ENCODE measurements around the gene HS3ST5.
"Not testable (repeated sequence)": the region's sequence is repeated elsewhere in the genome, so short reads cannot be mapped to it uniquely, and the experiment has no call there.

HS3ST5 gene

DNA sequence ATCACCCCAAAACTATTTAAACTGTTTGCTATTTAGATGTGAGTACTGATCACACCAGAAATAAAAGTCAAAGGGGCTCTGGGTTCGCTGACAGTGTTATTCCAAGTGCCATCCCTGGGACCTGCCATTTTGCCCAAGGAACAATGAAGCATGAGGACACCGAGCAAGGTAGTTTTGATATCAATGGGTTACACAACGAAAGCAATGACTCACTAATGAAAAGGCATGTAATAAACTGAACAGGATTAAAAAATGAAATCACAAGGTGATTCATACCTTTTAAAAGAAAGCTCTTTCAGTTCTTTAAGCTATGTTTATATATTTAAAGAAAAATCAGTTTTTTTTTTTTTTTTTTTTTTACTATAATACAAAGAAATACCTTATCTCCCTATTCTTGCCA, 102.0 kb downstream of the HS3ST5 start:
- H3K4me3 ChIP-seq (ENCODE audit: low read depth, low read length): no peak overlapping the region
- no peak for TF ChIP-seq CTCF (IDR thresholded peaks at IDR 0.05; ENCODE audit: control insufficient read depth, extremely low read depth, insufficient read depth)
- DNase-seq (ENCODE audit: low read depth): no peak

DNA sequence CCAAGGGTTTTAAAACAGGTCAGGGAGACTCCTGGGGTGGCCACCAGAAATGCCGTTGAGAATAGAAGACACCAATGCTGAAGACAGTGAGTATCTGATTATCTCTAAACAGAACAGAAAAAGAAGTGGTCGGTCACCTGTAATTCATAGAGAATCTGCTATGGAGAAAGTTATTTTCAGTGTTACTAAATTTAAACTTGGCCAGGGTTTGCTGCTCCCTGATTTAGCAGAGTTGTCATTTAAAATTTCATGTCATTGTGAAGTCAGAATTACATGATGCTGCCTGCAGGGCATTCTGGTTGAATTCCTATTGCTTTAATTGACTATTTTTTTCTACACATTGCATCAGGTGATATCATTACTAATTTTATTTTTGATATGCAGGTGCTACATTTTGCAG, 114.1 kb downstream of the HS3ST5 start:
- TF ChIP-seq CTCF (IDR thresholded peaks at IDR 0.05; ENCODE audit: control insufficient read depth, extremely low read depth, insufficient read depth): no peak
- DNase-seq (ENCODE audit: low read depth): no peak
- H3K4me3 ChIP-seq (ENCODE audit: low read depth, low read length): no peak overlapping the region

- no peak overlapping the region for H3K4me3 ChIP-seq (ENCODE audit: low read depth, low read length)
- no peak for TF ChIP-seq CTCF (IDR thresholded peaks at IDR 0.05; ENCODE audit: control insufficient read depth, extremely low read depth, insufficient read depth)
- DNase-seq (ENCODE audit: low read depth): no peak
Measured at GRCh38 chr6:114227944-114228468, 114.8 kb downstream of the HS3ST5 start.

DNA sequence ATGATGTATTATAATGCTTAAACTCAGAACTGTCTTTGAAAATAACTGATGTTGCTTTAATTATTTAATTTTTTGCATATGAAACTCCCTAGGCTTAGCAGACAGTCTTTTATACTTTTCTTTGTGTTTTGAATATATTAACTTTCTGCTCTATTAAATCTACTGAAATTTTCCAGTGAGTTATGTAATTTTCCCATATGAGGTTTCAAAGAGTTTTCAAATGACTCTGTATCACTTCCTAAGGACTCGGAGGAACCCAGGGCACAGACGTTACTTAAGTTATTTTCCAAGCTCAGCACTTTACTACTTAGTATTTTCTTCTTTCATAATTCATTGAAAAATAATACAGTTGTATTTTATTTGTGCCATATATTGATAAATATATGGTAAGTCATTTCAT, 122.6 kb downstream of the HS3ST5 start:
- no peak for DNase-seq (ENCODE audit: low read depth)
- H3K4me3 ChIP-seq (ENCODE audit: low read depth, low read length): no peak overlapping the region
- no peak for TF ChIP-seq CTCF (IDR thresholded peaks at IDR 0.05; ENCODE audit: control insufficient read depth, extremely low read depth, insufficient read depth)

DNA sequence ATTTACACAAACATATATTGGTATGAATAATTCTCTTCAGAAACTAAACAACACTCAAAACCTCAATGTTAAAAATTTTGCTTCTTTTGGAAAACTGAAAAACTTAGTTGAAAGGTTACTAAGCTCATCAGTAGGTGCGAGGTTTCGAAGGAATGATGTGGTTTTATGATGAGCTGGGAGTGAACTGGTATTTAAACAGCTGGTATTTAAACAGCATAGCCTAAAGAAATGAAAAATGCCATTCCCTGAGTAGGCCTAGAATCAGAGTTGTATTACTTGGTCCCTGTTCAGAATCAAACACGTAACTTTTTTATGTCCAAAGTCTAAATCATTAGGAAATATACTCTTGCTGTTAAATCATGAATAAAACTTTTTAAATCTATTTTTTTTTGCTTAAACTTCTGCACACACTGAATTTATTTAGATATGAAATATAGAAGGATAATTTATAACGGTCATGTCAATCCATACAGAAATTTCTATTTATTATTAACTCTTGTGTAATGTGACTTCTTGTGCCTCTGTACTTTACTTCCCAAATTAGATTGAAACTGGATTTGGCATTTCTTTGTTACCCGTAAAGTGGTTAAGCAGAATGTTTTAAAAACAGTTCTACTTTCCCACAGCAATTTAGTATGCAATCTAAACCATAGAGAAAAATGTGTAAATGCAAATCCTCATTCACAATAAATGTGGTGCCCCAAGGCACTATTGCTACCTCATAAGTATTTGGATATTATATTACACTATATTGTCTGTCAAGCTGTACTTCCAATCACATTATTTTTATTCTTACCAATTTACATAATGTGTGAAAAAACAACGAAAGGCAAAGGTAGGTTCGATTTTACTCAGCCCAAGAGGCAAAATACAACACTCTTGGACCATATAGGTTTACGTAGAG, 124.1 kb downstream of the HS3ST5 start:
- no peak for DNase-seq (ENCODE audit: low read depth)
- TF ChIP-seq CTCF (IDR thresholded peaks at IDR 0.05; ENCODE audit: control insufficient read depth, extremely low read depth, insufficient read depth): no peak
- H3K4me3 ChIP-seq (ENCODE audit: low read depth, low read length): no peak overlapping the region

DNA sequence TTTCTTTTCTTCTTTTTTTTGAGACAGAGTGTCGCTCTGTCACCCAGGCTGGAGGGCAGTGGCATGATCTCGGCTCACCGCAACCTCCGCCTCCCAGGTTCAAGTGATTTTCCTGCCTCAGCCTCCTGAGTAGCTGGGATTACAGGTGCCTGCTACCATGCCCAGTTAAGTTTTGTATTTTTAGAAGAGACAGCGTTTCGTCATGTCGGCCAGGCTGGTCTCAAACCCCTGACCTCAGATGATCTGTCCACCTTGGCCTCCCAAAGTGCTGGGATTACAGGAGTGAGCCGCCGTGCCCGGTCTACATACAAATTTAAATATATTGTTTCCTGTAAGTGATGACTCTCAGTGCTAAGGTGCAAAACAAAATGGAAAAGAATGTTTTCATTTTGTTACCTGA, 124.8 kb downstream of the HS3ST5 start:
- H3K4me3 ChIP-seq (ENCODE audit: low read depth, low read length); DNase-seq (ENCODE audit: low read depth): not testable (repeated sequence)

DNA sequence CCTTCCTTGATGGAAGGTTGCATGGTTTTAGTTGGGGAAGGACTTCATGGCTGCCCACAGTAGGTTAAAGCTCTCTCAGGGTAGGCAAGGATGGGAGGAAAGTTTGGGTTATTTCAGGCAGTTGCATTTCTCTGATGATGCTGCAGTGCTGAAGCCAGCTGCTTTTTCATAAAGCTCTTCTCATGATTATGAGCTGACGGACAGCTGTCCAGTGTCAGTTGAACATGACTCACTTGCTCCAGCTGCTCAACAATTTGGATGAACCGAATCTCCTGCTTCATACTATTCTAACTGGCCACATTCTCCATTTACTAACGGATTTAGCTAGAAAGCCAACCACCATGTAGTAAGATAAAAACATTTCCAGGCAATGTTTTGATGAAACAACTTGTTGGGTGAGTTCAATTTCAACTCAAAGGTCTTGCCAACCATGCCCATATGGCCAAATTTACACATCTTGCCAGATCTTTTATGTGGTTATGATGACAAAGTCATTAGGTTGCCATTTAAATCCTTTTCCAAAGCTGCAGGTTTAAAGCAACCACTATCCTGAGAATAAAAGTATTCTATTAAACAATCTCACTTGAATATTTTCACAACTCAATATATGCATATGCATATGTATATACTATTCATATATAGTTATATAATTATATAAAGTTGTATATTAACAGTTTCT, 125.9 kb downstream of the HS3ST5 start:
- TF ChIP-seq CTCF (IDR thresholded peaks at IDR 0.05; ENCODE audit: control insufficient read depth, extremely low read depth, insufficient read depth): no peak
- H3K4me3 ChIP-seq (ENCODE audit: low read depth, low read length): no peak overlapping the region
- no peak for DNase-seq (ENCODE audit: low read depth)

All from LNCaP clone FGC (cell line).